ENCODE measurements around the gene NRDC. TPM values are rescaled to one million over a fixed set of nuclear protein-coding genes. Genes with fewer than 3 reads are reported as not detected.

Gene NRDC
- polyA plus RNA-seq, 3 donors = 66.8 to 92.0 (median 74.3) TPM

DNA sequence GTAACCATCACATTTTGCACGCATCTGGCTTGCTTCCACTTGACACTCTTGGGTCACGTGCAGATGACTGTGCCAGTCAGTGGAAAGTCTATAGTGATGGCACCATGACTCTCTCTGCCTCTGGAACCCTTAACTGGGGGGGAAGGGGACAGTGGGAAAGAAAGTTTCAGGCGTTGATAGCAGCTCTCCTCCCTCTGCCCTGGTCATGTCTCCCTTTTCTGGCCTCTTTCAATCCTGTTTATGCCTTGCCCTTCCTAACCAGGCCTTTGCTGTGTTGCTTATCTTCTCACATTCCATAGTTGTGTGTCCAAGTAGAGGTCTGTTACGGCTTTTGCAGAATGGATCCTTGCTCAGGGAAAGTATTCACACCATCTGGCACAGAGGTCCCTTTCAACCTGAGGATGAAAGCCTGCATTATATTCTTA, 93.5 kb downstream of the NRDC start:
- H3K79me2 ChIP-seq (ENCODE audit: insufficient read depth, low read length) = no peaks in the 10 kb centered on the region
- no peak overlapping the region for H3K4me3 Mint-ChIP-seq
- H2AFZ ChIP-seq (ENCODE audit: insufficient read depth, low read depth, low read length, poor library complexity, severe bottlenecking) = no peak overlapping the region
- H3K27ac ChIP-seq (ENCODE audit: low read depth in 1 of 2, low read length in 2 of 2) = no peak overlapping the region
- H3K9ac ChIP-seq (ENCODE audit: insufficient read depth, low read length, poor library complexity, severe bottlenecking) = no peak overlapping the region
- WGBS (ENCODE audit: insufficient coverage) = 82% methylated on average over 3 of the region's 4 CpGs
- no peak for TF ChIP-seq CTCF (IDR thresholded peaks at IDR 0.05)
- H3K4me1 ChIP-seq (ENCODE audit: control insufficient read depth in 1 of 2, insufficient read depth in 2 of 2, low read length in 2 of 2) = no peaks in the 10 kb centered on the region
- H3K27ac Mint-ChIP-seq = peak overlapping the region in 3 of 7 donors; percentile 2 to 48 (median 3)
- no peak for DNase-seq
- no peaks in the 10 kb centered on the region for H3K9me3 ChIP-seq (replicated peaks in 1 of 2; ENCODE audit: control insufficient read depth in 1 of 2, insufficient read depth in 1 of 2, low read length in 2 of 2)
- H3K4me3 ChIP-seq (replicated peaks in 1 of 3; ENCODE audit: low read depth in 2 of 3, low read length in 3 of 3) = no peak overlapping the region
- H4K20me1 ChIP-seq (ENCODE audit: insufficient read depth, low read length) = no peaks in the 10 kb centered on the region
- peaks cover 0 to 2% (median 0%) of the 10 kb centered on the region in 3 donors for H3K27me3 Mint-ChIP-seq (ENCODE audit: low read depth in 3 of 3)
- intact Hi-C loops (cut with micrococcal nuclease) = no loop called here
- H3K9me3 Mint-ChIP-seq = no peaks in the 10 kb centered on the region
- peaks cover 83 to 95% of the 10 kb centered on the region in 2 donors for H3K36me3 ChIP-seq (replicated peaks in 1 of 2; ENCODE audit: control insufficient read depth in 1 of 2, insufficient read depth in 2 of 2, low read length in 2 of 2)
- no peaks in the 10 kb centered on the region for H3K4me1 Mint-ChIP-seq
- H3K27me3 ChIP-seq (ENCODE audit: control insufficient read depth in 2 of 2, insufficient read depth in 2 of 2, low read length in 2 of 2) = no peaks in the 10 kb centered on the region
- no peak overlapping the region for H3K4me2 ChIP-seq (replicated peaks; ENCODE audit: extremely low read depth, low read length, poor library complexity, severe bottlenecking)
- H3K36me3 Mint-ChIP-seq = peaks cover 82 to 86% of the 10 kb centered on the region in 2 donors

DNA sequence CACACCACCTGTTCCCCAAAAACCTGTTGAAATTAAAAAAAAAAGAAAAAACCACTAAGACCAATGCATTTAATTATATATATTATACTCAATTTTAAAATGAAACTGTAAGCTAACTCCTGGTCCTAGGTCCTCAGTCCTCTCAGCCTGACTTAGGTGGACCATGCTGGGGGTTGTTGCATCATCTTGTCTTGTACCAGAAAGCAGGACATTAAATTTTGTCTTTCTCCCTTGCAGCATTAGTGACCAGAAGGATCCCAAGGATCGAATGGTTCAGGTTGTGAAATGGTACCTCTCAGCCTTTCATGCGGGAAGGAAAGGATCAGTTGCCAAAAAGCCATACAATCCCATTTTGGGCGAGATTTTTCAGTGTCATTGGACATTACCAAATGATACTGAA, 97.6 kb downstream of the NRDC start:
- H3K36me3 Mint-ChIP-seq = peaks cover 63 to 74% of the 10 kb centered on the region in 2 donors

More for the DNA sequence above, 97.6 kb downstream of the NRDC start:
- H4K20me1 ChIP-seq (ENCODE audit: insufficient read depth, low read length) = no peaks in the 10 kb centered on the region
- no peak overlapping the region for H3K27ac ChIP-seq (ENCODE audit: low read depth in 1 of 2, low read length in 2 of 2)
- no peaks in the 10 kb centered on the region for H3K79me2 ChIP-seq (ENCODE audit: insufficient read depth, low read length)
- H3K27me3 Mint-ChIP-seq (ENCODE audit: low read depth in 3 of 3) = peaks cover 0 to 2% (median 0%) of the 10 kb centered on the region in 3 donors
- H3K9me3 Mint-ChIP-seq = peaks cover 0 to 1% (median 0%) of the 10 kb centered on the region in 7 donors
- no peak overlapping the region for H2AFZ ChIP-seq (ENCODE audit: insufficient read depth, low read depth, low read length, poor library complexity, severe bottlenecking)
- no peak overlapping the region for H3K9ac ChIP-seq (ENCODE audit: insufficient read depth, low read length, poor library complexity, severe bottlenecking)
- H3K9me3 ChIP-seq (replicated peaks in 1 of 2; ENCODE audit: control insufficient read depth in 1 of 2, insufficient read depth in 1 of 2, low read length in 2 of 2) = no peaks in the 10 kb centered on the region
- TF ChIP-seq CTCF (IDR thresholded peaks at IDR 0.05) = no peak
- no peak overlapping the region for H3K4me3 Mint-ChIP-seq
- DNase-seq = no peak
- 90% methylated on average over 2 of the region's 3 CpGs for WGBS (ENCODE audit: insufficient coverage)
- H3K4me2 ChIP-seq (replicated peaks; ENCODE audit: extremely low read depth, low read length, poor library complexity, severe bottlenecking) = no peak overlapping the region
- peaks cover 5 to 9% of the 10 kb centered on the region in 2 donors for H3K4me1 ChIP-seq (ENCODE audit: control insufficient read depth in 1 of 2, insufficient read depth in 2 of 2, low read length in 2 of 2)
- no peak overlapping the region for H3K27ac Mint-ChIP-seq
- H3K4me3 ChIP-seq (replicated peaks in 1 of 3; ENCODE audit: low read depth in 2 of 3, low read length in 3 of 3) = no peak overlapping the region
- peaks cover 7% of the 10 kb centered on the region for H3K4me1 Mint-ChIP-seq
- peaks cover 62 to 79% of the 10 kb centered on the region in 2 donors for H3K36me3 ChIP-seq (replicated peaks in 1 of 2; ENCODE audit: control insufficient read depth in 1 of 2, insufficient read depth in 2 of 2, low read length in 2 of 2)
- H3K27me3 ChIP-seq (ENCODE audit: control insufficient read depth in 2 of 2, insufficient read depth in 2 of 2, low read length in 2 of 2) = no peaks in the 10 kb centered on the region
- intact Hi-C loops (cut with micrococcal nuclease) = no loop called here
